HT1080 (cell line): ENCODE data around the gene TMEM222. TPM values are rescaled to one million over a fixed set of nuclear protein-coding genes. Genes with fewer than 3 reads are reported as not detected.
A peak's percentile ranks its signal among the peaks of the same experiment; 100 is the strongest.

Experiments
- DNase-seq: peaks from one replicate; pipeline ENCODE4 v3.0.0-alpha.2; 2015; ENCODE audit warnings: low read depth
- total RNA-seq: library from RNA; depleted of rRNA; stranded (reverse); fragments of >200 nt; shearing (Covaris generic); gene quantifications from 2 replicates; pipeline ENCODE4 v1.2.3, GENCODE V29; 2014

TMEM222 gene
- total RNA-seq, 1 experiment from 2014 or later = 75.0 TPM

GRCh38 chr1:27358038-27358927, 36.3 kb downstream of the TMEM222 start:
- DNase-seq = no peak

GRCh38 chr1:27358928-27359313, 37.0 kb downstream of the TMEM222 start:
- DNase-seq = no peak

- DNase-seq = no peak
Observed at GRCh38 chr1:27359822-27360158, 37.8 kb downstream of the TMEM222 start.

DNA sequence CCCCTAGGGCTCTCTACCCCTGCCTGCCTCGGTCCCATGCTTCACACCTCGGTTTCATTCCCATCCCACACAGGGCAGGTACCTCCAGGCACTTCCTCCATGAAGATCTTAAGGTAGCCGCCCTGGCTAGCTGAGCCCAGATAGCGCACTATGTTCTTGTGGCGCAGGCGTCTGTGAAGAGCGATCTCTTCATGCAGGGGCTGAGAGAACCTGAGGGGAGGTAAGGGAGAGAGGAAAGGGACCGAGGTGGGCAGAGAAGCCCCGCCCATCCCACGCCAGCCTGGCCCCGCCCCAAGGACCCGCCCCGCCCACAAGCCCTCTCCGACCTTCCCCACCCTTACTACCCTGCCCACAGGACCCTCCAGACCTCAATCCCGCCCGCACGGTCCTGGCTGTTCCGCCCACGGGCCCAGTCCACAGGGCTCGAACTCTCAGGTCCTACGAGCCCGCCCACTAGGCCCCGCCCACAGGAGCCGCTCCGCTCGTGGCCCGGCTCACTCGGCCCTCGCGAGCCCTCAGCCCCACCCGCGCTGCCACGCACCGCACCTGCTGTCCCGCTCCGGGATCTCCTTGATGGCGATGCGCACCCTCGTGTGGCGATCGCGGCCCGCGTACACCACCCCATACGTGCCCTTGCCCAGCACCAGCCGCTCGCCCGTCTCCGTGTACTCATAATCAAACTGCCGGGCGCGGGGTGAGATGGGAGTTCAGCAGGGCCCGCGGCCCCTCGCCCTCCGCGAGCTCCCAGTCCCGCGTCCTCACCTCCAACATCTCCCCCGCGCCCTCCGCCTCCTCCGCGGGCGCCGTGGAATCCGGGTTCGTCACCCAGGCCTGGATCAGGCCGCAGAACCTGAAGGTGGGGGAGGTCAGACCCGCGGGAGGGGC, 38.4 kb downstream of the TMEM222 start:
- DNase-seq = no peak

DNA sequence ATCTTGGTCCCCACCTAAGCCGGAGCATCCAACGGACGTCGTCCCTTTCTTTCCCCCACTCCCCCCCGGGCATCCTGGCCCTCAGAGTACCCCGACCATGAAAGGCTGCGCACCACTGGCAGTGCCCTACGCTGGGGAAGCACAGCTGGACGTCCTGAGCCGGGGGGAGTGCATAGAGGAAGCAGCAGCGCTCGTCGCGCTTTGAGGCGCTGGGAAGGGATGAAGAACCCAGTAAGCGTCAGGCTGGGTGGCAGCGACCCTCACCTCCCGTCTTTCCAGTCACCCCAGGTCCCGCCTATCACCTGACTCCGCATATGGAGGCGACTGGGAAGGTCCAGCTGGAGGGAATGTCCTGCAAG, 39.1 kb downstream of the TMEM222 start:
- DNase-seq = no peak

GRCh38 chr1:27361553-27361952, 39.6 kb downstream of the TMEM222 start:
- no peak for DNase-seq

- DNase-seq = no peak
Observed at GRCh38 chr1:27363766-27364695, 42.1 kb downstream of the TMEM222 start.

DNA sequence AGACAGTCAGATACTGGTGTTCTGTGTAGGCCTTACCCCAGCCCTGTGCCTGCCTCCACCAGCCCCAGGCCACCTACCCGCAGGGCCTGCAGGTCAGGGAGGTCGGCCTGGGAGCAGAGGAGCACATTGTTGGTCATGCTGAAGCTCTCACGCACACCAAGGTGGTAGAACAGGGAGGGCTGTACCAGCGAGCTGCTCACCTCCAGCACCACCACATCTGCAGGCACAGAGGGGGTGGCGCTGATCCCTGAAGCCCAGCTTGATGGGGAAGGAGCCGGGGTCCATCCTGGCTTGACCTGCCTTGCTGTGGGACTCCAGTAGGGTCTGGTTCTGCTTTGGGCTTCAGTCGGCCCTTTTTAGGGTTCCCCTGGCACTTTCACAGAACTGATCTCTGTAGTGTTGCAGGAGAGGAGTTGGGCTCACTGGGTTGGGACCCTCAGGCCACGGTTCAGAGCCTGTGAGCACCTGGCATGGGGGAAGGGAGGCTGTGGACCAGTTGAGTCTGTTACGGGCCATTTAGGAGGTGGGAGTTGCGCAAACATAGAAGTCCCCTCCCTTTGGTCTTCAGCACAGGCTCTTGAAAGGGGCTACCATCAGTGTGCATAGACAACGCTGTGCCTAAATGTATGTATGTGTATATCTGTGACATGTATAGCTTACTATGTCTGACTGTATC, 42.9 kb downstream of the TMEM222 start:
- DNase-seq = no peak

GRCh38 chr1:27365372-27366112, 43.6 kb downstream of the TMEM222 start:
- DNase-seq = peak; percentile 82

GRCh38 chr1:27366113-27366410, 44.1 kb downstream of the TMEM222 start:
- DNase-seq = peak; percentile 70

GRCh38 chr1:27366411-27367159, 44.6 kb downstream of the TMEM222 start, which contains the start of gene MAP3K6:
Gene MAP3K6, minus strand, starts transcription at chr1:27366961. Its CDS starts 364 bp downstream, at chr1:27366597.
- DNase-seq = peak; percentile 81

DNA sequence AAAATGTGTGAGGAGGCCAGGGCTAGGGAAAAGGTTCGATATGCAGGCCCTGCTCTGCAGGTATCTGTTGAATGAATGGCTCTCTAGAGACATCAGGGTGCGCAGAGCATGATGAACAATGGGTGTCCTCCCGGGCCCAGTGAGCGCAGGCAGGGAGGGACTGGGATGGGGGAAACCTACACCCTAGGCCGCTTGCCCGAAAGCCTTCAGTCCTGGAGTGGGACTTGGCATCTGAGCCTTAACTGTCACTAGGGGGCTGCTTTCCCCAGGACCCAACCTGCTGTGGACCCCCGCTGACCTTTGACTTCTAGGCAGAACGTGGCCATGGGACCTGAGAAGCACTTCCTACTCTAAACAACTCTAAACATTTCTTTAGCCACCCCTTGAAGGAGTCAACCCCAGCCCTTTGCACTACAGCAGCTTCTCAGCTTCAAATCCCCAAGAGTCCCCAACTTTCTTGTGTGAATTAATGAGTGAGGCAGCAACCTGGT, 45.2 kb downstream of the TMEM222 start:
- no peak for DNase-seq

DNA sequence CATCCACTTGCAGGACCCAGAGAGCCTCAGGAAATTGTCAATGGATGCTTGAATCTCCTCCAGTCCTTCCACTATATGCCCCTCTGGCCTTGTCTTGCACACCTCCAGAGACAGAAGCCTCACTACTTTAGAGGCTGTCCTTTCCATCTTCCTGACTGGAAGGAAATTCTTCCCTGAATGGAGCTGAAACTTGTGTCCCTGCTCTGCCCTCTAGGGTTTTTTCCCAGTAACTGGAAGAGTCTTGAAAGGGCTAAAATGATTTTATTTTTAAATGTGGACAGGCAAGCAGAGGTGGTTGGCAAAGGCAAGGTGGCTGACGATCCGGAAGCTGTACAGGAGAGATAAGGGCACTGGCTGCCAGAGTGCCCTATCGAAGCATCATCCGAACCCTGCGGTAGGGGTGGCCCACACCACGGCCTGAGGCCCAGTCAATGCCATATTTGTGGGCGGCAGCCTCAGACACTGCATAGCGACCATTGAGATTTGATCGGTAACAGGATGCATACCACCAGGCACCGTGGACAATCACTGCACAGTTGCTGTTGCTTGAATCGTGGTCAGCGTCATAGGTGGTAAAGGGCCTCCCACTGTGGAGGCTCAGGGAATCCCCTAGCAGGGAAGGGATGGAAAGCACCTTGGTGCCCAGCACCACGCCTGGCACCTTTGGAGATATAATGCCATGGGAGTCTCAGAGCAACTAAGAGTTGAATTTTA, 47.1 kb downstream of the TMEM222 start:
- DNase-seq = peak; percentile 36

DNA sequence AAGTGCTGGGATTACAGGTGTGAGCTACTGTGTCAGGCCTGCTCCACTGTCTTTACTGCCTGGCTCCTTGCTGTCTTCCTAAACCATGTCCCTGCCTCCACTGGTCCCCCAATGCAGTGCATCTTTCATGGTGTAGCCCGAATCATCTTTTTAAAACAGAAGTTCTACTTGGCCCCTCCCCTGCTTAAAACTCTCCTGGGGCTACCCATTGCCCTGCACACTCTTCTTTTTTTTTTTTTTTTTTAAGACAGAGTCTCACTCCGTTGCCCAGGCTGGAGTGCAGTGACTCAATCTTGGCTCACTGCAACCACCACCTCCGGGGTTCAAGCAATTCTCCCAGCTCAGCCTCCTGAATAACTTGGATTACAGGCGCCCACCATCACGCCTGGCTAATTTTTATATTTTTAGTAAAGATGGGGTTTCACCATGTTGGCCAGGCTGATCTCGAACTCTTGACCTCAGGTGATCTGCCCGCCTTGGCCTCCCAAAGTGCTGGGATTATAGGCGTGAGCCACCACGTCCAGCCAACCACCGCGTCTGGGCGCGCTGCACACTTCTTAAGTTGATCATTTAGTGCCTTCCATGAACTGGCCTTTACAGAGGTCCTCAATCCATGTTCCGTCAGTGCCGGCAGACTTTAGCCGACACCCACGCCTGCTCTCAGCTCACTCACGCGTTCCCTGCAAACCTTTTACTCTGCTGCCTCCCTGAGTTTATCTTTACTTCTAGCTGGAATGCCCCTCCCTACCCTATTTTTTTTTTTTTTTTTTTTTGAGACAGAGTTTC, 50.3 kb downstream of the TMEM222 start:
- DNase-seq = no peak

DNA sequence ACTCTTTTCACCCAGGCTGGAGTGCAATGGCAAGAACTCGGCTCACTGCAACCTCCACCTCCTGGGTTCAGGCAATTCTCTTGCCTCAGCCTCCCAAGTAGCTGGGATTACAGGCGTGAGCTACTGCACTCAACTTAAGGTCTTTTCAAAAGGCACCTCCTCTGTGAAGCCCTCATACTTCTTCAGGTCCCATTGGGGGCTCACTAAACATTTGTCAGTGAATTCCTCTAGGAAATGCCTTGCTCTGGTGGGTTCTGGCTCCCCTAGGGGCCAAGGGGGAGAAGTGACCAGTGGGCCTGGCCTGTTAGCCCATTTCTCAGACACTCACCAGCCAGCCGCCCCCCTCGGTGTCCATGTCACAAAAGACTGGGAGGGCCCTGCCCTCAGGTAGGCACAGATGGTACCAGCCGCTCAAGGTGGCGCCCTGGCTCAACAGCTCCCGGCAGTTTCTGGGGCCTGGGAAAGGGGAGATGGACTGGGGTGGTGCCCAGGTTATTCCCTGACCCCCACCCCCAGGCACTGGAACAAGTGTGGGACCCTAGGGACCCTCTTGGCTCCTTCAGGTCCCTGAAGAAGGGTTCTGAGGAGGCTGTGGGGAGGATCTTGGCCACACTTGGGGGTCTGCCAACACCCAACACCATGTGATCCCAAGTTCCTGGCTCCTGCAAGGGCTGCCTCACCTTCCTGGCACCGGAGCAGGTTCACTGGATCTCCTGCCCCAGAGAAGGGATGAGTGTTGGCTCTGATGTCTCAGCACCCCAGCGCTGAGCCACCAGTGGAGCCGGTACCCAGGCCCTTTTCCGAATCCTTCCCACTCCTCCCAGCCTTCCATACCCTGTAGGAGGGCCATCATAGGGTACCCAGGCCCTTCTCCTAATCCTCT, 51.1 kb downstream of the TMEM222 start:
- DNase-seq = no peak

- DNase-seq = no peak
Observed at GRCh38 chr1:27374362-27375086, 52.6 kb downstream of the TMEM222 start, which contains the start of gene FCN3. Gene FCN3, minus strand, starts transcription at chr1:27374824. Its CDS starts 6 bp downstream, at chr1:27374818.
